Ammon's horn (tissue), 1 donor: ENCODE data around the gene WDR87.

Source experiments
- DNase-seq: peaks from one replicate; pipeline ENCODE4 v3.0.0-alpha.2; 2016; ENCODE audit warnings: low spot score

The WDR87 gene

GRCh38 chr19:37905946-37906868, at the start of gene WDR87:
WDR87 (minus strand) TSS chr19:37906594; CDS start chr19:37898239, 8,355 bp downstream.
- DNase-seq, result peak; percentile 28

GRCh38 chr19:37955986-37956385, 49.6 kb upstream of the WDR87 start:
- DNase-seq, result no peak

GRCh38 chr19:37954421-37954874, 48.1 kb upstream of the WDR87 start:
- DNase-seq, result no peak

- DNase-seq, result no peak
Observed at GRCh38 chr19:37953918-37954303, 47.5 kb upstream of the WDR87 start.

GRCh38 chr19:37953171-37953917, 47.0 kb upstream of the WDR87 start:
- DNase-seq, result no peak

- no peak for DNase-seq
Observed at GRCh38 chr19:37951816-37952210, 45.4 kb upstream of the WDR87 start.

GRCh38 chr19:37950471-37951175, 44.2 kb upstream of the WDR87 start:
- DNase-seq, result no peak

- DNase-seq, result no peak
Observed at GRCh38 chr19:37948362-37948761, 42.0 kb upstream of the WDR87 start.

- DNase-seq, result no peak
Observed at GRCh38 chr19:37947778-37948177, 41.4 kb upstream of the WDR87 start.

GRCh38 chr19:37946132-37946531, 39.7 kb upstream of the WDR87 start:
- DNase-seq, result no peak

- no peak for DNase-seq
Observed at GRCh38 chr19:37943480-37943879, 37.1 kb upstream of the WDR87 start.

GRCh38 chr19:37942516-37942902, 36.1 kb upstream of the WDR87 start:
- no peak for DNase-seq

GRCh38 chr19:37941782-37942515, 35.6 kb upstream of the WDR87 start:
- no peak for DNase-seq

- no peak for DNase-seq
Observed at GRCh38 chr19:37938353-37938752, 32.0 kb upstream of the WDR87 start.

- DNase-seq, result no peak
Observed at GRCh38 chr19:37936886-37937285, 30.5 kb upstream of the WDR87 start.

- DNase-seq, result no peak
Observed at GRCh38 chr19:37936166-37936565, 29.8 kb upstream of the WDR87 start.

GRCh38 chr19:37935341-37935740, 28.9 kb upstream of the WDR87 start:
- no peak for DNase-seq

- no peak for DNase-seq
Observed at GRCh38 chr19:37933937-37934358, 27.6 kb upstream of the WDR87 start.

- DNase-seq, result no peak
Observed at GRCh38 chr19:37932985-37933936, 26.9 kb upstream of the WDR87 start.

GRCh38 chr19:37931881-37932655, 25.7 kb upstream of the WDR87 start:
- DNase-seq, result peak; percentile 64
